Hepatocyte (in vitro differentiated cells): ENCODE results near the gene ROBO4. TPM values are rescaled to one million over a fixed set of nuclear protein-coding genes. Genes with fewer than 3 reads are reported as not detected.

Experiments used
- DNase-seq: peaks from one replicate; pipeline ENCODE4 v3.0.0-alpha.2; 2016; ENCODE audit warnings: low spot score
- H2AFZ ChIP-seq: fragments of 200-600 bp; sonication (generic); 2 replicates; pipeline ENCODE4 v1.6.0; 2016; ENCODE audit warnings: antibody characterized with exemption, mild to moderate bottlenecking
- H3K27ac ChIP-seq: fragments of 200-600 bp; sonication (generic); 2 replicates; pipeline ENCODE4 v1.5.1; 2016; ENCODE audit warnings: mild to moderate bottlenecking
- H3K27me3 ChIP-seq: fragments of 200-600 bp; sonication (generic); 2 replicates; pipeline ENCODE4 v1.6.1; 2016
- H3K36me3 ChIP-seq: fragments of 200-600 bp; sonication (generic); replicated peaks from 2 replicates; pipeline ENCODE4 v1.5.1; 2016; ENCODE audit warnings: low read depth; ENCODE audit not compliant: insufficient read depth
- H3K4me1 ChIP-seq: fragments of 200-600 bp; sonication (generic); 2 replicates; pipeline ENCODE4 v1.5.1; 2016; ENCODE audit warnings: mild to moderate bottlenecking, moderate library complexity; ENCODE audit not compliant: insufficient read depth
- H3K4me2 ChIP-seq: fragments of 200-600 bp; sonication (generic); 2 replicates; pipeline ENCODE4 v1.6.0; 2016
- H3K4me3 ChIP-seq: fragments of 200-600 bp; sonication (generic); 2 replicates; pipeline ENCODE4 v1.5.1; 2016; ENCODE audit warnings: mild to moderate bottlenecking
- H3K79me2 ChIP-seq: fragments of 200-600 bp; sonication (generic); 2 replicates; pipeline ENCODE4 v1.6.0; 2017; ENCODE audit warnings: mild to moderate bottlenecking
- H3K9me2 ChIP-seq: fragments of 200-600 bp; sonication (generic); replicated peaks from 2 replicates; pipeline ENCODE4 v1.6.0; 2017; ENCODE audit warnings: mild to moderate bottlenecking; ENCODE audit not compliant: insufficient read depth
- H3K9me3 ChIP-seq: fragments of 200-600 bp; sonication (generic); 2 replicates; pipeline ENCODE4 v1.5.1; 2016; ENCODE audit warnings: low read depth, mild to moderate bottlenecking
- H4K20me1 ChIP-seq: fragments of 200-600 bp; sonication (generic); 2 replicates; pipeline ENCODE4 v1.6.0; 2016; ENCODE audit warnings: mild to moderate bottlenecking; ENCODE audit not compliant: insufficient read depth, poor library complexity, severe bottlenecking
- EZH2 ChIP-seq: fragments of 200-600 bp; sonication (generic); IDR thresholded peaks from 2 replicates; pipeline ENCODE4 v1.6.1; 2016; ENCODE audit warnings: antibody characterized with exemption, mild to moderate bottlenecking, borderline replicate concordance
- EZH2phosphoT487 ChIP-seq: fragments of 200-600 bp; sonication (generic); IDR thresholded peaks from one replicate; pipeline ENCODE4 v1.6.1; 2018; ENCODE audit warnings: antibody characterized with exemption, mild to moderate bottlenecking, low read depth, moderate library complexity; ENCODE audit not compliant: unreplicated experiment, severe bottlenecking
- WGBS: methylation state at CpG from one replicate; pipeline ENCODE4 v1.1.6; 2016; ENCODE audit warnings: low lambda C conversion rate; ENCODE audit errors: missing lambda C conversion rate; 5-methylcytosine and 5-hydroxymethylcytosine counted together
- polyA plus RNA-seq: library from polyadenylated mRNA; unstranded; fragments of >200 nt; fragmentation: Nextera tagmentation; extraction: Ambion mirVana; gene quantifications from 2 replicates; pipeline ENCODE4 v1.2.1, GENCODE V29; 2016
- total RNA-seq: library from RNA; depleted of rRNA; stranded (reverse); fragments of >200 nt; gene quantifications from 2 replicates; pipeline ENCODE4 v1.2.3, GENCODE V29; 2014
- TF ChIP-seq, protein P1 (sequence below): fragments of 200-600 bp; sonication (generic); IDR thresholded peaks from 2 replicates; pipeline ENCODE4 v1.5.1; 2016; ENCODE audit warnings: antibody characterized with exemption, mild to moderate bottlenecking; ENCODE audit not compliant: poor library complexity

The ROBO4 gene
- total and polyA plus RNA-seq, 2 experiments from 2014 or later = 0.28 to 2.0 TPM

DNA sequence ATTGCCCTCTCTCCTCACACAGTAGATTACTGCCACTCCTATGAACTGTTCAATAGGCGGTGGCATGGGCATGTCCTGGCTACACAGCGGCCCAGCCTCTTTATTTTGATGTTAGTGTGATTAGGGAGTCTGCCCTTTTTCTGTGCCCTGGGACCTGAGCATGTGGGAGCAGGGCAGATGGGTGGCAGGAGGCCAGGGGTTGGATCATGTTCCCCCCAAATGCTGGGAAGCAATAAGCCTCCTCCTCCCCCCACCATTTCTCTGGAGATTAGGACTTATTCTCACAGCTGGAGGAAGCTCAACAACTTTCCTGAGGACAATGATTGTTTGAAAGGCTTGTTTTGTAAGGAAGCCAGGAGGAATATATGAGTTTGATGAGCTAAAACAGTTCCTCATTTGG lies 22.2 kb upstream of the ROBO4 start:
- Histone ChIP-seq H3K27me3 (peaks cover 6% of the 10 kb centered on the region), H3K79me2 (no peaks in the 10 kb centered on the region), H3K27ac (no peak overlapping the region), H3K36me3 (no peaks in the 10 kb centered on the region), H3K4me3 (no peak overlapping the region), H2AFZ (no peak overlapping the region), H3K9me3 (no peaks in the 10 kb centered on the region), H3K4me1 (no peaks in the 10 kb centered on the region), H3K4me2 (no peak overlapping the region), H4K20me1 (no peaks in the 10 kb centered on the region), H3K9me2 (no peaks in the 10 kb centered on the region)
- DNase-seq = no peak
- no peak for TF ChIP-seq EZH2phosphoT487
- TF ChIP-seq, protein P1, sequence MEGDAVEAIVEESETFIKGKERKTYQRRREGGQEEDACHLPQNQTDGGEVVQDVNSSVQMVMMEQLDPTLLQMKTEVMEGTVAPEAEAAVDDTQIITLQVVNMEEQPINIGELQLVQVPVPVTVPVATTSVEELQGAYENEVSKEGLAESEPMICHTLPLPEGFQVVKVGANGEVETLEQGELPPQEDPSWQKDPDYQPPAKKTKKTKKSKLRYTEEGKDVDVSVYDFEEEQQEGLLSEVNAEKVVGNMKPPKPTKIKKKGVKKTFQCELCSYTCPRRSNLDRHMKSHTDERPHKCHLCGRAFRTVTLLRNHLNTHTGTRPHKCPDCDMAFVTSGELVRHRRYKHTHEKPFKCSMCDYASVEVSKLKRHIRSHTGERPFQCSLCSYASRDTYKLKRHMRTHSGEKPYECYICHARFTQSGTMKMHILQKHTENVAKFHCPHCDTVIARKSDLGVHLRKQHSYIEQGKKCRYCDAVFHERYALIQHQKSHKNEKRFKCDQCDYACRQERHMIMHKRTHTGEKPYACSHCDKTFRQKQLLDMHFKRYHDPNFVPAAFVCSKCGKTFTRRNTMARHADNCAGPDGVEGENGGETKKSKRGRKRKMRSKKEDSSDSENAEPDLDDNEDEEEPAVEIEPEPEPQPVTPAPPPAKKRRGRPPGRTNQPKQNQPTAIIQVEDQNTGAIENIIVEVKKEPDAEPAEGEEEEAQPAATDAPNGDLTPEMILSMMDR = no peak
- no peak for TF ChIP-seq EZH2
- 95% methylated on average over 2 of the region's 2 CpGs for WGBS

DNA sequence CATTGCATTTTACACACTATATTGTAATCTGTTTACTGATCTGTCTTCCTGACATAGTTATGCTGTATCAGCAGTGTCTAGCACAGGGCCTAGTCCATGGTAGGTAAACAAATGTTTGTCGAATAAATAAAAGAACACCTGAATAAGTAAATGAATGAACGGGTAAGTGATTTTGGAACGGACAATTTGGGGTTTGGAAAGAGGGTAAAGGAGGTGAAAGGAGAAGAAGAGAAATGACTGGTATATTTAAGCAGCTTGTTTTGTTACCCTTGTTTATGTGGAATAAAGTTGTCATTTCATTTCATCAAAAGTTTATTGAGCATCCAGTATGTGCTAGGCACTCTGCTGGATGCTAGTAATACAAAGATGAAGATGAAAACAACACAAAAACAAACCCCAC lies 21.3 kb upstream of the ROBO4 start, which contains the start of gene HEPN1:
TSS of gene HEPN1 (plus strand) at position 301 of the 400 bp plus-strand sequence.
- H4K20me1 ChIP-seq = no peaks in the 10 kb centered on the region
- H3K27me3 ChIP-seq = peaks cover 6% of the 10 kb centered on the region
- H3K4me1 ChIP-seq = no peaks in the 10 kb centered on the region
- TF ChIP-seq EZH2phosphoT487 (no peak), EZH2 (no peak)
- TF ChIP-seq, protein P1 = no peak
- 93% methylated on average over 3 of the region's 3 CpGs for WGBS
- no peaks in the 10 kb centered on the region for H3K9me2 ChIP-seq
- no peaks in the 10 kb centered on the region for H3K9me3 ChIP-seq
- H3K4me3 ChIP-seq = no peak within 1 kb of the TSS
- no peaks in the 10 kb centered on the region for H3K79me2 ChIP-seq
- no peak within 1 kb of the TSS for H3K4me2 ChIP-seq
- DNase-seq = no peak
- no peak within 1 kb of the TSS for H3K27ac ChIP-seq
- no peak within 1 kb of the TSS for H2AFZ ChIP-seq
- no peaks in the 10 kb centered on the region for H3K36me3 ChIP-seq

DNA sequence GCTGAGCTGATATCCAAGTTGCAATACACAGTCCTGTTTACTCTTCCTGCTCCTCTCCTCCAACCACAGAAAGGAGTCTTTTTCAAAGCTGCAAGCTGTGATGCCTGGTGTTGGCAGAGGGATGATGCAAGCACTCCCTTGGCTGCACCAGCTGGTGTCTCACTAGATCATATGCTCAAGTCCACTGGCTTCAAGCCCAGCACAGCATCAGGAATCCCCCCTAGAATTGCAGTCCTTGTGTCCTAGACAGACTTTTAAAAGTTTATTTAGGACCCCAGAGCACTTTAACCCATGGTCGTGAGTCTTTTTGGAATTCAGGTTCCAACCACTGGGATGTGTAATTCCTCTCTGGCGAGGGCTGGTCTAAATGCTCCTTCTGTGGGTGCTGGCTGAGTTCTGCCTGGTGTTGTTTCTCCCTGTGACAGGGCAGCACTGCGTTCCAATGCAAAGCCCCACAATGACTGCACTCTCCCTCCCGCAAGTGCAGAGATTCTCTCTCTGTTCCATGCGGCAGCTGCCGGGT lies 19.5 kb upstream of the ROBO4 start:
- Histone ChIP-seq H3K4me3 (no peak overlapping the region), H3K27me3 (no peaks in the 10 kb centered on the region), H3K4me1 (no peaks in the 10 kb centered on the region), H3K9me2 (no peaks in the 10 kb centered on the region), H3K9me3 (no peaks in the 10 kb centered on the region), H3K4me2 (no peak overlapping the region), H3K27ac (no peak overlapping the region), H3K36me3 (no peaks in the 10 kb centered on the region), H4K20me1 (no peaks in the 10 kb centered on the region), H3K79me2 (no peaks in the 10 kb centered on the region), H2AFZ (no peak overlapping the region)
- WGBS = 74% methylated on average over 6 of the region's 6 CpGs
- TF ChIP-seq, protein P1 = no peak
- TF ChIP-seq EZH2 = no peak
- TF ChIP-seq EZH2phosphoT487 = no peak
- DNase-seq = no peak

DNA sequence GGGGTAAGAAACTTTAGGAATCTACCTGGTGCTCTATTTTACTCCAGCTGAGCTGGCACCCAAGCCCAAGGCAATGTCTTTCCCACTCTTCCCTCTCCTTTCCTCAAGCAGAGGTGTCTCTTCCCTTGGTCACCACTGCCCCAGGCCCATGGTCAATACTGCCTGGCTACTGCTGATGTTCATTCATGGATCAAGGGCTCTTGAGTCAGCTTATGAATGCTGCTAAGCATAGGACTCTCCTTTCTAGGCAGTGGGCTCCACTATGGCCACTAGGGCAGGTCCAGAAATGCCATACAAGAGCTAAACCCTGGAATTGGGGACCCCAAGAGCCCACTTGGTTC lies 18.7 kb upstream of the ROBO4 start:
- Histone ChIP-seq H2AFZ (no peak overlapping the region), H3K4me3 (no peak overlapping the region), H4K20me1 (no peaks in the 10 kb centered on the region), H3K9me3 (no peaks in the 10 kb centered on the region), H3K36me3 (no peaks in the 10 kb centered on the region), H3K27ac (no peak overlapping the region), H3K4me2 (no peak overlapping the region), H3K9me2 (no peaks in the 10 kb centered on the region), H3K27me3 (no peaks in the 10 kb centered on the region), H3K79me2 (no peaks in the 10 kb centered on the region), H3K4me1 (no peaks in the 10 kb centered on the region)
- TF ChIP-seq EZH2 (no peak), EZH2phosphoT487 (no peak)
- TF ChIP-seq, protein P1 = no peak
- no peak for DNase-seq
